ENCODE measurements around the gene SDK2. TPM values are rescaled to one million over a fixed set of nuclear protein-coding genes. Genes with fewer than 3 reads are reported as not detected.

SDK2 gene
- total RNA-seq, 1 donor from 2014 or later: 11.2 TPM

- Histone ChIP-seq H3K4me1 (ENCODE audit: insufficient read depth, low read length) (no peaks in the 10 kb centered on the region), H3K36me3 (ENCODE audit: insufficient read depth, low read length) (no peaks in the 10 kb centered on the region), H3K4me2 (ENCODE audit: low read length) (no peak overlapping the region), H3K79me2 (ENCODE audit: insufficient read depth, low read length) (no peaks in the 10 kb centered on the region), H3K27ac (ENCODE audit: low read depth, low read length) (no peak overlapping the region), H3K9ac (ENCODE audit: low read length) (no peak overlapping the region), H4K20me1 (ENCODE audit: insufficient read depth, low read length) (no peaks in the 10 kb centered on the region), H3K9me3 (ENCODE audit: insufficient read depth, low read depth, low read length) (peaks cover 7% of the 10 kb centered on the region), H3K27me3 (ENCODE audit: insufficient read depth, low read length) (no peaks in the 10 kb centered on the region), H3K4me3 (ENCODE audit: insufficient read depth, low read depth, low read length) (no peak overlapping the region), H2AFZ (ENCODE audit: low read depth, low read length) (no peak overlapping the region)
- H3K27ac Mint-ChIP-seq (ENCODE audit: unreplicated experiment): no peak overlapping the region
- H3K36me3 Mint-ChIP-seq (ENCODE audit: low read depth, unreplicated experiment): no peaks in the 10 kb centered on the region
- DNase-seq (ENCODE audit: low read depth): no peak
- TF ChIP-seq EZH2 (IDR thresholded peaks at IDR 0.05; ENCODE audit: insufficient read depth, low read length): no peak
- TF ChIP-seq CTCF (IDR thresholded peaks at IDR 0.05; ENCODE audit: insufficient read depth, low read depth, low read length): no peak
- peaks cover 2% of the 10 kb centered on the region for H3K4me1 Mint-ChIP-seq (ENCODE audit: low read depth, unreplicated experiment)
- peaks cover 41% of the 10 kb centered on the region for H3K27me3 Mint-ChIP-seq (ENCODE audit: low read depth, unreplicated experiment)
- no peak overlapping the region for H3K4me3 Mint-ChIP-seq (ENCODE audit: unreplicated experiment)
- H3K9me3 Mint-ChIP-seq (ENCODE audit: unreplicated experiment): peaks cover 6% of the 10 kb centered on the region
- FAIRE-seq: no peak
These were observed 39.5 kb upstream of the SDK2 start for GRCh38 chr17:73683771-73684170.

GRCh38 chr17:73681946-73682345 lies 37.7 kb upstream of the SDK2 start:
- Histone ChIP-seq H3K4me3 (ENCODE audit: insufficient read depth, low read depth, low read length) (no peak overlapping the region), H4K20me1 (ENCODE audit: insufficient read depth, low read length) (no peaks in the 10 kb centered on the region), H3K4me1 (ENCODE audit: insufficient read depth, low read length) (no peaks in the 10 kb centered on the region), H3K4me2 (ENCODE audit: low read length) (no peak overlapping the region), H3K27ac (ENCODE audit: low read depth, low read length) (no peak overlapping the region), H3K9me3 (ENCODE audit: insufficient read depth, low read depth, low read length) (peaks cover 7% of the 10 kb centered on the region), H3K79me2 (ENCODE audit: insufficient read depth, low read length) (no peaks in the 10 kb centered on the region), H3K9ac (ENCODE audit: low read length) (no peak overlapping the region), H3K27me3 (ENCODE audit: insufficient read depth, low read length) (no peaks in the 10 kb centered on the region), H3K36me3 (ENCODE audit: insufficient read depth, low read length) (no peaks in the 10 kb centered on the region), H2AFZ (ENCODE audit: low read depth, low read length) (no peak overlapping the region)
- no peaks in the 10 kb centered on the region for H3K36me3 Mint-ChIP-seq (ENCODE audit: low read depth, unreplicated experiment)
- no peak for FAIRE-seq
- H3K4me1 Mint-ChIP-seq (ENCODE audit: low read depth, unreplicated experiment): peaks cover 2% of the 10 kb centered on the region
- H3K27ac Mint-ChIP-seq (ENCODE audit: unreplicated experiment): no peak overlapping the region
- H3K9me3 Mint-ChIP-seq (ENCODE audit: unreplicated experiment): peaks cover 6% of the 10 kb centered on the region
- peaks cover 28% of the 10 kb centered on the region for H3K27me3 Mint-ChIP-seq (ENCODE audit: low read depth, unreplicated experiment)
- TF ChIP-seq CTCF (IDR thresholded peaks at IDR 0.05; ENCODE audit: insufficient read depth, low read depth, low read length): no peak
- no peak for TF ChIP-seq EZH2 (IDR thresholded peaks at IDR 0.05; ENCODE audit: insufficient read depth, low read length)
- DNase-seq (ENCODE audit: low read depth): no peak
- H3K4me3 Mint-ChIP-seq (ENCODE audit: unreplicated experiment): no peak overlapping the region

GRCh38 chr17:73679476-73679875 lies 35.2 kb upstream of the SDK2 start:
- H3K27ac Mint-ChIP-seq (ENCODE audit: unreplicated experiment): no peak overlapping the region
- peaks cover 18% of the 10 kb centered on the region for H3K27me3 Mint-ChIP-seq (ENCODE audit: low read depth, unreplicated experiment)
- TF ChIP-seq CTCF (IDR thresholded peaks at IDR 0.05; ENCODE audit: insufficient read depth, low read depth, low read length) (no peak), EZH2 (IDR thresholded peaks at IDR 0.05; ENCODE audit: insufficient read depth, low read length) (no peak)
- H3K9me3 Mint-ChIP-seq (ENCODE audit: unreplicated experiment): peaks cover 6% of the 10 kb centered on the region
- H3K27ac ChIP-seq (ENCODE audit: low read depth, low read length): no peak overlapping the region
- peaks cover 2% of the 10 kb centered on the region for H3K4me1 Mint-ChIP-seq (ENCODE audit: low read depth, unreplicated experiment)
- no peak for FAIRE-seq
- H3K9me3 ChIP-seq (ENCODE audit: insufficient read depth, low read depth, low read length): peaks cover 7% of the 10 kb centered on the region
- H3K9ac ChIP-seq (ENCODE audit: low read length): no peak overlapping the region
- H3K4me2 ChIP-seq (ENCODE audit: low read length): no peak overlapping the region
- no peak overlapping the region for H3K4me3 Mint-ChIP-seq (ENCODE audit: unreplicated experiment)
- no peaks in the 10 kb centered on the region for H3K36me3 Mint-ChIP-seq (ENCODE audit: low read depth, unreplicated experiment)
- no peaks in the 10 kb centered on the region for H3K36me3 ChIP-seq (ENCODE audit: insufficient read depth, low read length)
- no peaks in the 10 kb centered on the region for H3K79me2 ChIP-seq (ENCODE audit: insufficient read depth, low read length)
- H3K4me3 ChIP-seq (ENCODE audit: insufficient read depth, low read depth, low read length): no peak overlapping the region
- no peaks in the 10 kb centered on the region for H4K20me1 ChIP-seq (ENCODE audit: insufficient read depth, low read length)
- no peaks in the 10 kb centered on the region for H3K4me1 ChIP-seq (ENCODE audit: insufficient read depth, low read length)
- no peak overlapping the region for H2AFZ ChIP-seq (ENCODE audit: low read depth, low read length)
- no peaks in the 10 kb centered on the region for H3K27me3 ChIP-seq (ENCODE audit: insufficient read depth, low read length)
- no peak for DNase-seq (ENCODE audit: low read depth)
